NCI-H748 (cell line): ENCODE results near the gene ARMC2.

Experiments used
- DNase-seq: peaks from one replicate; lab custom pipeline; 2025; ENCODE audit not compliant: unreplicated experiment; lab: John Stamatoyannopoulos, UW

ARMC2 gene

DNA sequence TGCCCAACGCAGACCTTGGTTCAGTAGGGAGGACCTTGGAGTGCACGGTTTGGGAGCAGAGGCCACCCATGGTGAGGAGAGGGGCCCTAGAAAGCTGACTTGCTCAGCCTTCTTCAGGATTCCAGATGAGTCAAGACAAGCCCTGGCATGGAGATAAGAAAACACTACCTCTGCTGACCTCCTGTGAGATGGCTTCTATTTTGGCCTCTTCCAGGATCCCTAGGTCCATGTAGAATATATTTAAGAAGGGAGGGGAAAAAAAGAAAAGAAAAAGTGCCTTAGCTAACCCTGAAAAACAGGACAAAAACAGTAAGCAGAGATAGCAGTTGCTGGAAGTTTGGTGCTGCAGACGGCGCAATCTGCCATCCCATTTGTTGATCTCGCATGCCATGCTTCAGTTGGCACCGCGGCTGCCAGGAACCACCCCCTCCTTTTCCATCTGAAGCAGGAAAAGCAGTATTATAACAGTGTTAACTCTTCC, 100.0 kb downstream of the ARMC2 start:
- DNase-seq, result no peak

DNA sequence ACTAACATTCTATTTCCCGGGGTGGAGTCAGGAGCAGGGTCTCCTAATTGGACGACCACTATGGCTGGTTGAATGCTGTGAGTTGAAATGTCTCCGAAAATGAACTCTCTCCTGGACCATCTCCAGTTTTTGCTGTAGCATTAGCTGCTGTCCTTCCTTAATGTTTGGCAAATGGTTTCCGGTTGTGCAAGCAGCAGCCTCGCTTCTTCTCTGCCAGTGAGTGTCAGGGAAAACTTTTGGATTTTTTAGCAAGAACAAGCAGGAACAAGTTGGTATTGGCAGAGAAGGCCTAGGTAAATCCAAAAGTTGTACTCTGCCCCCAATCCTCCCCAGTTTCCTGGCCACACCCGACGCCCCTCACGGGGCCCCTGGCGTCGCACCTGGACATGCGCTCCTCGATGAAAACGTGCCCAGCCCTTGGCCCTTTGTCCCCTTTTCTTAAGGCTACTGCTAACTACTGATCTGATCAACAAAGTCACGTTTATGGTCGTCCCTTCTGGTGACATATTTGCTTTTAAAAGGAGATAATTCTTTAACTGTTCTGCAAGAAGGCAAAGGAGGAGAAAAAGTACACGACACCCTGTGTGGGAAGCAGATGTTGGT, 103.2 kb downstream of the ARMC2 start:
- no peak for DNase-seq

DNA sequence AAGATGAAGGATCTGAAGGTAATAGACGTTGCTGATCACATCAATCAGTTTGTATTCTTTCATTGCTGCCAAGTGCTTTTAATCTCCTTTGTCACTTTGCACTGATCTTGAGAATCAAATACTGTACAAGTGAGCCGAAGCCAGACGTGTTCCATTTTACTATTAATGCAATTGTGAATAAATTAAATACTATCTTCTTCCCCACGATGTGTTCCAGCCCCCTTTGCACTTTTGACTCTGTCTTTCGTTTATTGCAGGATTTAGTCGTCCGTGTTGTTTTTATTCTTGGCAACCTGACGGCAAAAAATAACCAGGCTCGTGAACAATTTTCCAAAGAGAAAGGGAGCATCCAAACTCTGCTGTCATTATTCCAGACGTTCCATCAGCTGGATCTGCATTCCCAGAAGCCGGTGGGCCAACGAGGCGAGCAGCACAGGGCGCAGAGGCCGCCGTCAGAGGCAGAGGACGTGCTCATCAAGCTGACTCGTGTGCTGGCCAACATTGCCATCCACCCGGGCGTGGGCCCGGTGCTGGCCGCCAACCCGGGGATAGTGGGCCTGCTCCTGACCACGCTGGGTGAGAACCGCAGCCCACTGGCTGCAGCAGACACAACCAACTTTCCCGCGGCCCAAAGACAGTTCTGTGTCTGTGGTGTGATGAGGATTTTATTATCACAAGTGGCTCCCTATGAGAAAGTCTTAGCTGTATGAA, 104.7 kb downstream of the ARMC2 start:
- DNase-seq, result no peak

DNA sequence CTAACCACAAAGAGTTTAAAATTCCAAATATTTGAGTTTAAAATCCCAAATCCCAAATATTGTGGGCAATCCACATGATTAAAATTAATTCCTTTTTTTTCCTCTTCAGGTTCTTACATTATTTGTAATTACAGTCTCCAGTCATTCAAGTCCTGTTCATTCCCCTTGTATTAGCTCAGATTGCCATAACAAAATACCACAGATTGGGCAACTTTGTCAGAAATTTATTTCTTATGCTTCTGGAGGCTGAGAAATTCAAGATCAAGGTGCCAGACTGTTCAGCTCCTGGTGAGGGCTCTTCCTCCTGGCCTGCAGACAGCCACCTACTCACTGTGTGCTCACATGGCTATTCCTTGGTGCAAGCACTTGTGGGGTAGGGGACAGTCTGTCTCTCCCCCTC, 105.5 kb downstream of the ARMC2 start:
- DNase-seq, result no peak

DNA sequence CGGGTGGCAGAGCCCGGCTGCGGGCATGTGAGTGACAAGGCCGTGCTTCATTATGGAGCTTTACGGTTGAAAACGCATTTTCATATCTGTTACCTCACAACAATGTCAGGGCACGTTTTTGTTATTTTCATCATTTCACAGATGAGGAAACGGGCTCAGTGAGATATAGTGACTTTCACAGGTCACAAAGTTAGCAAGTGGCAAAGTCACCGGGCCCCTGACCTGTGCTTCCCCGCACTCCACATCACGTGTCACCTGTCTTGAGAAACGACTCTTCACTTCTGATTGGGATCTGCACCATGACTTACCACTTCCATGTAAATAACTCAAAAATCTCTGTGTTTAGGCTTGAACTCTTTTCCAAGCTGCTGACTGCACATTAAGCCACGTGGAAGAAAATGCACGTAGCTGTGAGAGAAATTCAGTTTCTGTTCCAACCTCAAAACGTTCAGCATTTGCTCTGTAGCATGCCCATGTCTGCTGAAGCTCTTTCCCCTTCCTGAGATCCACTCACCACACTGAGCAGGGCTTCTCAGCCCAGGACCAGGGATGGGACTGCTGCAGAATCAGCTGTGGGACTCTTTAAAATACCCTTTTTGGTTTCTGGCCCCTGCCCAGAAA, 107.2 kb downstream of the ARMC2 start:
- DNase-seq, result no peak

DNA sequence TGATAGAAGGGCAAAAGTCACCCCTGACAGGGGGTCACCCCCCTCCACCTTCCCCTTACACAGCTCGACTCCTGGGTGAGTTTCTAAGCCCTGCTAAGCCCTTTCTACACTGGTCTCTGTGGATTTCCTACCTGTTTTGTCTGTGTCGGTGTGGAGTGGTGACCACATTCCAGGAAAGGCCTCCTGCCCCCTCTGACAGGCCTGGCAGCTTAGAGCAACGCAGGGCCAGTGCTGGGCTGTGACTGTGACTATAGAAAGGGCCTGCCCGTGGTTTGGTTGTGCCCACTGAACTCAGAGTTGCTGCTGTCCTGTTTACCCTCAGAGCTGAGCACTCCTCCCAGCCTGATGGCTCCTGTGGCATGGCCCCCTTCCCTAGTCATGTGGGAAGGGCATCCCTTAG, 109.0 kb downstream of the ARMC2 start:
- DNase-seq, result no peak

DNA sequence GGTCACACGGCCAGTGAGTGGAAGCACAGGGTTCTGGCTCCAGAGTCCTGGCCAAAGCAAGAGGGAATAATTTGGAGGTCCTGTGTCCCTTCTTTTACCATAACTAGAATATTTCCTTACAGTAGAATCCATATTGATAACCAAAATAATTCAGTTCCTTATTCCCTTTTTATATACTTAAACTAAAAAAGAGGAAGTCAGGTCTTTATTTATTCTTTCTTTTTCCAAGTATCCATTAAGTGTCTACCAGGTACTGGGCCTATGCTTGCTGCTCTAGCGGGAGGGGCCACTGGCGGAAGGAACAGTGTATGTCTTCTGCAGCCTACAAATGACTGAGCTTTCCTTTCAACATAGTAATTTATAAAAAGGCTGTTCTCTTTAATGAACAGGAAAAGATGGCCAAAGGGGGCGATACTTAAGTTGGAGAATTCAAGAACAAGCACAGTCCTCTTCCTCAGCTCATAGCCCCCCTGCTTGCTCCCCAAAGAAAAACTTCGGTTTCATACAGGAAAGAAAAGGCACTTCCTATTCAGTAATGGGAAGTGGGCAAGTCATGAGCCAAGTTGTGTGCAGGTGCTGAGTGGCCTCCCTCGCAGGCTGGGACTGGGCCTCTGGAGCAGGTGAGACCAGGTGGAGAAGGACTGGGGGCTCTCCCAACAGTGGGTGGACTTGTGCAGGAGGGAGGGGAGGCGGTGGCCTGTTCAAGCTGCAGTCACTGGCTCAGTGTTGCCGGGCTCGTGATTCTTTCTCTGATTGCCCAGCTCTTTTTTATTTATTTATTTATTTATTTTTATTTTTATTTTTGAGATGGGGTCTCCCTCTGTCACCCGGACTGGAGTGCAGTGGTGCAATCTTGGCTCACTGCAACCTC, 110.9 kb downstream of the ARMC2 start:
- no peak for DNase-seq

DNA sequence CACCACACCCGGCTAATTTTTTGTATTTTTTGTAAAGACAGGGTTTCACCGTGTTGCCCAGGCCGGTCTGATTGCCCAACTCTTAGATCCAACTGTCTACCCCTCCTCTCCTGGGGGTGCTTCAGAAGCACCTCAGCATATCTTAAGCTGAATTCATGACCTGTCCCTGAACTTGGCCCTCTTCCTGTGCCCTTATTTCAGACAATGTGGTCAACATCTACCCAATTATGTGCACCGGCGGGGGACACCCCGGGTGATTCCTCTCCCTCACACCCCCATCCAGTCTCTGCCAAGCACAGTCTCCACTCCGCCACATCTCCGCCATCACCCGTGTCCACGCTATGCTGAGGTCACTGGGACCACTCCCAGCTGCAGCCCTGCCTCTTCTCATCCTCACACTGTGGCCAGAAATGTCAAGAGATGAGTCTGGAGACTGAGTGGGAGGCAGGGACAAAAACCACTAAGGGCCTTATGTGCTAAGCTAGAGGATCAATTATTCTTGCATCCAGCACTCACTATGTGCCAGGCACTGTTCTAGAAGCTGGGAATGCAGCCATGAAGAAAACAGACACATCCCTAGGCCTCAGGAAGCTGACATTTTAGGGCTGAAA, 111.9 kb downstream of the ARMC2 start:
- no peak for DNase-seq

DNA sequence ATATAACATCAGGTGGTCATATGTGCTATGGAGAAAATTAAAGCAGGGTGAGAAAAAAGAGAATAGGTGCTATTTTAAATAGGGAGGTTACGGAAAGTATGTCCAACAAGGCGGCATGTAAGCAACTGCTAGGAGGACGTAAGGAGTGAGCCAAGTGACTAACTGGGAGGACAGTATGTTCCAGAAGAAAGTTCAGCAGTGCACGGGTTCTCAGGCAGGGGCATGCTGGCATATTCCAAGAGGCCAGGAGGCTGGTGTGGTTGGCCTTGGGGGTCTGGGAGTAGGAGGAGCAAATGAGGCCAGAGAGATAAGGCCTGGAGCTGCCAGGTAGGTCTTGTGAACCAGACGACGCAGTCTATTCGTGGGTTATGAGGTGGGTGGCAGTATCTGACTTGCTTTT, 112.4 kb downstream of the ARMC2 start:
- no peak for DNase-seq

DNA sequence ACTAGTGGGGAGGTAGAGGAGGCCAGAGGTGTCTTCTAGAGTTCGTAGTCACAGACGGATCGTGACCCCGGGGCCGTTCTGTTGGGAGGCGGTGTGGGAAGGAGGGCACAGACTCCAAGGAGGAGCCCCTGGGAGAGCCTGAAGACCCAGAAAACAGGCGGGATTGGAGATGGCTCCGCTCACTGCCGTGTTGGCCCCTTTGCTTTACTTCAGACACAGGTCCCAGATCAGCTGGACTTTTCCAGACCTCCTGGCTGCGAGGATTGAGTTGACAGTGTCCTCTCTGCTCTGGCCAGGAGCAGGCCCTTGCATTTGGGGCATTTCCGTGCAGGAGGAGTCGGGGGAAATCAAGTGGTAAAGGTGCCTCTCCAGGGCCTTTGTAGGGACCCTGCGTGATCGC, 112.9 kb downstream of the ARMC2 start:
- no peak for DNase-seq

DNA sequence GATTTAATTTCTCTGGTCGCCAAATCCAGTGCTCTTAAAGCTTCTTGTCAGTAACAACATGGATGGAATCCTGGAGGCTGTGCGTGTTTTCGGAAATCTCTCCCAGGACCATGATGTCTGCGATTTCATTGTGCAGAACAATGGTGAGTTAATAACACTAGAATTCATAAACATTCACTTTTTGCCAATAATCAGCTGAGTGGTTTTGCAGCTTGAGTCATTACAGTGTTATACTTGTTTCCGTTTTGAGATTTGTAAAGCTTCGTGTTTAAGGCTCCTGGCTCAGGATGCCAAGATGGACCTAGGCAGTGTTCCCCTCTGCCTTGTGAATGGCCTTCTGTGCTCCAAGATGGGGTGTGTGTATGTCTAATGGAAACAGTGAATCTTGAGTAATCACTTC, 113.8 kb downstream of the ARMC2 start:
- no peak for DNase-seq

DNA sequence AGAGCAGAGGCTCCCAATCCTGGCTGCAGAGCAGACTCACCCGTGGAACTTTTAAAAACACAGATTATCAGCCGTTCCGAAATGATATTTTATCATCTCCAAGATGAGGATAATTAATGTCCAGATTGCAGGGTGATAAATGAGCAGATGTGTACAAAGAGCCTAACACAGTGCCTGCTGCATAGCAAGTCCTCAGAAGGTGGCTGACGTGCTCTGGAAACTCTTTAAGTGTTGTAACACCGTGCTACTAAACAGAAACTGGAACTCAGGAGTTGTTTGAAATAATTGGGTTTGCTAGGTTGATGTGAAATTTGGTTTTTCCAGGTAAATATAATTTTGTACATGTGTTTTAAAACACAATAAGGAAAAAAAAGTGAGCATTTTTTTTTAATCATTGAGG, 118.0 kb downstream of the ARMC2 start:
- DNase-seq, result no peak

DNA sequence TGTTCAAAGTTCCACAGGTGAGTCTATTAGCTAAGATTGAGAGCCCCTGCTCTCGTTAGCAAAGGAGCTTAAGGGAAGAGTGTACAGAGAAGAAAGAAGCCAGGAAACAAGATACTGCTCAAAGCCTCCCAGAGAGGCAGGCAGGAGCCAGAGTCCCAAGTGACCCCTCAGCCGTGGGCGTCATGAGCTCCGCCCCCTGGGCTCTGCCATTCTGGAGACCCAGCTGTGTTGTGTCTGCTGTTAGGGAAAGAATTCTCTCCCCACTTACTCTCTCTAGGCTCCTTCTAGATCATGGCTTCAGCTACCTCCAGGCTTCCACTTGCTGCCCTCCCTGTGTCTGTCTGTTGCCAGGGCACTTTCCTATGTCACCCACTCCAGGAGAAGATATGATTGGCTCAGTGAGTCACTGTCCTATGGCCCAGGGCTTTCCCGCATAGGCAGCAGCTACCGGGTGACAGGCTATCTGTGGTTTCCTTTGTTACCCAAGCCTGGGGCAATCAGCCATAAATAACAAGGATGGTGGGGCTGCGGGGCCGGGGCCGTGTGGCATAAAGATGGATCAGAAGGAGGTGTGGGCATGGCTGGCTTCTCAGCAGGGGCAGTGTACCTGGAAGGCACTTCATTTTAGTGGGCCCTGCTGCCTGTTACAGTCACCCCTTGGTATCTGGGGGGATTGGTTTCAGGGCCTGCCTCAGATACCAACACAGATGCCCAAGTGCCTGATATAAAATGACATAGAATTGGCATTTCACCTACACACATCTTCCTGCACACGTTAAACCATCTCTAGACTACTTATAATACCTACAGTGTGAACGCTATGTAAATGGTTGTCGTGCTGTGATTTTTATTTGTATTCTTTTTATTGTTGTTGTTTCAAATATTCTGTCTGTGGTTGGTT, 118.9 kb downstream of the ARMC2 start:
- peak; percentile 5 for DNase-seq

DNA sequence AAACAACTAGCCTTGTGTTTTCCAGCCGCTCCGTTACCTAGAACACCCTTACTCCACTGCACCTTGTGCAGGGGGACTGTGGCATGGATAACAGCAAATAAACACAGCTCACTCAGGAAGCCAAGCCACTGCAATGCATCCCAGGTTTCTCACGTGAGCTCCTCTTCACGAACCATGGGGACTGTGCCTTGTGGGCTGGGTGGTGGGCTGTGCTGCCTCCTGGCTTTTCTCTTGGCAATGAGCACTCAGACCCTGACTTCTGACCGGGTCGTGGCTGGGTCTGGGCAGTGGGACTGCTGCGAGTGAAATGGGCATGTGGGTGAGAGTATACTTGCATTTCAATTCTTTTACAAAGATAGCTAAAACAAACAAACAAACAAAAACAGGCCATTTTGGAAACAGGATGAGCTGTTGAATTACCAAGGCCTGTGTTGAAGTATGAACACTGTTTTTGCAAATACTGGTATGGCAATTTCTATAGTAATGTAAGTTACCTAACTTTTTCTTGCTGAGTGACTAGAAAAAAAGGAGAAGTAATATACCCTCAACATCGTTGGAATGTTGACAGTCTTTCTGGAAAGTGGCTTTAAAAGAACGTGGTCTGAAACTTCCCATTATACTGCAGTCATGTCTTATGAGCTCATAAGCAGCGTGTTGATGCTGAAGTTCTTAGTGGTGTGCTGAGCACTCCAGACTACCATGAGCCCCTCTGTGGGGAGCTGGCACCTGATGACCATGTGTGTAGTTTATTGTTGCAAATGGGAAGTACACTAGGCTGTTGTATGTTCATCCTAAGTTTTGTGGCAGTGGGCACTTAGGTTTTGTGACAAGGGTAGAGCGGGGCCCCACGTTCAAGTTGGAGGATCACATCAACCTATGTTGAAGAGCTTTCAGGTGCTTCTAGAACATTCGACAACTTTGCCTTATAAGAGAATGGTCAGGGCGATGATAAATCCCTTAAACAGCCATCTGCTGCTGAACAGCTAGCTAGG, 120.4 kb downstream of the ARMC2 start:
- DNase-seq, result no peak

DNA sequence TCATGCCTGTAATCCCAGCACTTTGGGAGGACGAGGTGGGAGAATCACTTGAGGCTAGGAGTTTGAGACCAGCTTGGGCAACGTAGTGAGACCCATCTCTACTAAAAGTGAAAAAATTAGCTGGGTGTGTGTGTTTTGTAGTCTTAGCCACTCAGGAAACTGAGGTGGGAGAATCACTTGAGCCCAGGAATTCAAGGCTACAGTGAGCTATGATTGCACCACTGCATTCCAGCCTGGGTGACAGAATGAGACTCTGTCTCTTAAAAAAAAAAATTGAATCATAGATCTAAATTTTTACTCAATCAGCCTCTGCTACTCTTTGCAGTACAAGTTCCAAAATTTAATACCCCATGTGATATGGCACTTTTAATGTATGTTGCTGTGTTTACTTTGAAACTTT, 121.6 kb downstream of the ARMC2 start:
- DNase-seq, result no peak

DNA sequence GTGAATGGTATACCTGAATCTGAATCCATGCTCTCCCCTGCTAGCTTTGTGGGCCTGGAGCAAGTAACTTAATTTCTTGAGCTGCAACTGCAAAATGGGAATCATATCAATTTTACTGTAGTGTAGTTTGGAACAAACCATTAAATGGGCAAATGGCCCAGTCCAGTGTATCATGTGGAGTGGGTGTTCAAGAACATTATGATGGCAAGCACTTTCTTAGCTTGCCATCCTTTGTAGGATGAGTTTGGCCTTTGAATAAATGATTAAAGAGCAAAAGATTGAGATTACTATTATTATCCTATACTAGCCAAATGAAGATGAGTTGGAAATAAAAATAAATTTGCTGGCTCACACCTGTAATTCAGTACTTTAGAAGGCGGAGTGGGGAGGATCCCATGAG, 126.0 kb downstream of the ARMC2 start:
- DNase-seq, result no peak

DNA sequence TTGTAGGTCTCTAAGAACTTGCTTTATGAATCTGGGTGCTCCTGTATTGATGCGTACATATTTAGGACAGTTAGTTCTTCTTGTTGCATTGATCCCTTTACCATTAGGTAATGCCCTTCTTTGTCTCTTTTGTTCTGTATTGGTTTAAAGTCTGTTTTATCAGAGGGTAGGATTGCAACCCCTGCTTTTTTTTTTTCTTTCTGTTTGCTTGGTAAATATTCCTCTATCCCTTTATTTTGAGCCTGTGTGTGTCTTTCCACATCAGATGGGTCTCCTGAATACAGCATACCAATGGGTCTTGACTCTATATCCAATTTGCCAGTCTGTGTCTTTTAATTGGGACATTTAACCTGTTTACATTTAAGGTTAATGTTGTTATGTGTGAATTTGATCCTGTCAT, 130.4 kb downstream of the ARMC2 start:
- DNase-seq, result peak; percentile 77

DNA sequence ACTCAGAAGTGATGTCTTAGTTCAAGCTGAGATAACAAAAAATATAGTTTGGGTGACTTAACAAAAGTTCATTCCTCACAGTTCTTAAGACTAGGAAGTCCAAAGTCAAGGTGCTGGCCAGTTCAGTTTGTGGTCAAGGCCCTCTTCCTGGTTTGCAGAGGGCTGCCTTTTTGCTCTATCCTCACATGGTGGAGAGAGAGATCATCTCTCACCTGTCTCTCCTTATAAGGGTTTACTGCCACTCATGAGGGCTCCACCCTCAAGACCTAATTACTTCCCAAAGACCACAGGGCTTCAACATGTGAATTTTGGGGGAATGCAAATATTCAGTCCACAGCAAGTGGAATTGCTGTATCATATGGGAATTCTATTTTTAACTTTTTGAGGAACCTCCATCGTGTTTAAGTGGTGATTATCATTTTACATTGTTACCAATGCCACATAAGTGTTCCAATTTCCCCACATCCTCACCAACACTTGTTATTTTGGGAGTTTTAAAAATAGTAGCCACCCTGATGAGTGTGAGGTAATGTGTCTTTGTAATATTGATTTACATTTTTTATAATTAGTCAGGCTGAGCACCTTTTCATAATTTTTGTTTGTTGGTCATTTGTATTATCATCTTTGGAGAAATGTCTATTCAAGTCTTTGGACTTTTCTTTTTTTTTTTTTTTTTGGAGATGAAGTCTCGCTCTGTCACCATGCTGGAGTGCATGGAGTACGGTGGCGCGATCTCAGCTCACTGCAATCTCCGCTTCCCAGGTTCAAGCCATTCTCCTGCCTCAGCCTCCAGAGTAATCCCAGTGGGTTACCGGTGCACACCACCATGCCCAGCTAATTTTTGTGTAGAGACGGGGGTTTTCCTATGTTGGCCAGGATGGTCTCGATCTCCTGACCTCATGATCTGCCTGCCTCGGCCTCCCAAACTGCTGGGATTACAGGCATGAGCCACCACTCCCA, 134.2 kb downstream of the ARMC2 start:
- no peak for DNase-seq
